Mammary epithelial cell (primary cell): ENCODE data around the gene GRK1.

Experiments
- CTCF ChIP-seq, 2 donors: IDR thresholded peaks in 1 of 2; conservative IDR thresholded peaks in 1 of 2; 2 replicates each; pipeline ENCODE4 v1.5.1; 2011 to 2012; ENCODE audit warnings: inconsistent platforms in 2 of 2, low read length in 2 of 2, mild to moderate bottlenecking in 2 of 2, control low read depth in 1 of 2, low read depth in 1 of 2; ENCODE audit not compliant: insufficient read depth in 1 of 2; ENCODE audit errors: extremely low read depth in 1 of 2
- EZH2 ChIP-seq: IDR thresholded peaks from 2 replicates; pipeline ENCODE4 v1.6.1; 2012; ENCODE audit warnings: low read length, inconsistent platforms, borderline replicate concordance

GRCh38 chr13:113749507-113749906 is 82.5 kb downstream of the GRK1 start:
- no peak for TF ChIP-seq CTCF (conservative IDR thresholded peaks at IDR 0.05 in 1 of 2, IDR thresholded peaks at IDR 0.05 in 1 of 2; ENCODE audit: extremely low read depth in 1 of 2, insufficient read depth in 1 of 2, low read depth in 1 of 2, low read length in 2 of 2)
- TF ChIP-seq EZH2, result no peak
